Measurements from ENCODE around the gene METAP1. TPM values are rescaled to one million over a fixed set of nuclear protein-coding genes. Genes with fewer than 3 reads are reported as not detected.

METAP1 gene
- polyA plus RNA-seq, 1 experiment, result 74.0 TPM

DNA sequence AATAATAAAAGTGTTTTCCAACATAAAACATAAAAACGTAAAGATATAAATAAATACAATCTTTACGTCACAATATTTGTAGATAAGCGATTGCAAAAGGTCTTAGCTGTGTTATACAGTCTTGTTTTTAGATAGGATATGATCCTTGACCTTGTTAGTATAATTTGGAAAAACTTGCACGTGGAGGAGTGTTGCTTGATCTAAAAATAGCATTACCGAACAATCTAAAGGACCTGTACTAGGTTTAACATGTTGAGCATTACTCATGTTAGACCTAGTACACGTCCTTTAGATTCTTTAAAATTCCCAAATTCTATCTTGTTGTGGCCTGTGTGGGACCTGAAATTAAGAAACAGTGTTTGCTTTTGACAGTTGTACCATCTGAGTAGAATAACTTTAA is 1.6 kb downstream of the METAP1 start:
- CTCF ChIA-PET, result interaction anchor here (1.0 kb wide), 1 partner anchor 59 kb away, joined by 5 read pairs; no protein-coding TSS in a partner anchor
- no peak for DNase-seq (ENCODE audit: low read depth, low spot score)
- H3K27me3 ChIP-seq (ENCODE audit: control insufficient read depth, insufficient read depth, low read length), result no peaks in the 10 kb centered on the region
- no peak overlapping the region for H3K4me3 ChIP-seq (ENCODE audit: low read depth, low read length)
- H3K9me3 ChIP-seq (ENCODE audit: control insufficient read depth, insufficient read depth, low read length), result no peaks in the 10 kb centered on the region; the same call in 1 of the 2 replicates
- H3K27ac ChIP-seq (ENCODE audit: low read depth, low read length), result no peak overlapping the region
- TF ChIP-seq CTCF (IDR thresholded peaks at IDR 0.05; ENCODE audit: low read depth, low read length), result no peak
- POLR2A ChIA-PET, result no interaction called here

DNA sequence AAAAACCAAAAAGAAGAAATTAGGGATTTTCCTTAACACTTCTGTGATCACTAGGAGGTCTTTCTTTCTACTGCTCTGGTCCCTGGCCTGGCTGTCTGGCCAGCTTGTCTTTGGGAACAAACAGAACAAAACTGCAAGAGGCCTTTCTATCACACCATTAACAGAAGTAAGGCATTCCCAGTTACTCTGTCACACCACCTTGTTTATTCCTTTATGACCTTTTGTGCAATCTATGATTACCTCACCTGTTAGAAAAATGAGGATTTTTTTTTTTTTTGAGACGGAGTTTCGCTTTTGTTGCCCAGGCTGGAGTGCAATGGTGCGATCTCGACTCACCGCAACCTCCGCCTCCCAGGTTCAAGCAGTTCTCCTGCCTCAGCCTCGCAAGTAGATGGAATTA is 3.0 kb downstream of the METAP1 start:
- H3K4me3 ChIP-seq (ENCODE audit: low read depth, low read length), result no peak overlapping the region
- POLR2A ChIA-PET, result no interaction called here
- no peak for DNase-seq (ENCODE audit: low read depth, low spot score)
- no peaks in the 10 kb centered on the region for H3K27me3 ChIP-seq (ENCODE audit: control insufficient read depth, insufficient read depth, low read length)
- TF ChIP-seq CTCF (IDR thresholded peaks at IDR 0.05; ENCODE audit: low read depth, low read length), result no peak
- no peaks in the 10 kb centered on the region; the same call in 1 of the 2 replicates for H3K9me3 ChIP-seq (ENCODE audit: control insufficient read depth, insufficient read depth, low read length)
- CTCF ChIA-PET, result interaction anchor here (0.6 to 3.0 kb wide), 3 partner anchors 34 to 504 kb away, joined by 4 to 14 read pairs (median 6); no protein-coding TSS in a partner anchor
- no peak overlapping the region for H3K27ac ChIP-seq (ENCODE audit: low read depth, low read length)

DNA sequence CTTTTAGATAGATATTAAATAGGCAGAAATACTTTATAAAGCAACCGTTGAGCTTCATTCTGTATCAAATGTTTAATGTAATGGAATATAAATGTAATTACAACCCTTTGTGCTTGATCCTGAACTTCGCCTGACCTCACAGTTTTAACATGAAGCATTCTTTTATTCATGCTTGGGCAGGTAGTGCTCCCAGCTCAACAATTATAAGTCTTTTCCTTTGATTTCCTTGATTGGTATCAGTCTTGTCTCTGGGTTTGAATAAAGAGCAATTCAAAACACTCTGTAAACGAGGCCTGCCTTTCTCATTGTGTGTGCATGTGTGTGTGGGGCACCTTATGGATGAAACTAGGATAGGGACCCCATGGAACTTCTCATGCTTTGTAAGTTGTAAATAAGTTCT is 6.8 kb downstream of the METAP1 start:
- Histone ChIP-seq H3K27ac (ENCODE audit: low read depth, low read length) (no peak overlapping the region), H3K27me3 (ENCODE audit: control insufficient read depth, insufficient read depth, low read length) (no peaks in the 10 kb centered on the region), H3K4me3 (ENCODE audit: low read depth, low read length) (no peak overlapping the region), H3K9me3 (ENCODE audit: control insufficient read depth, insufficient read depth, low read length) (no peaks in the 10 kb centered on the region)
- CTCF ChIA-PET, result interaction anchor here (0.6 to 1.8 kb wide), 2 partner anchors 54 to 819 kb away, joined by 5 to 14 read pairs; no protein-coding TSS in a partner anchor
- no peak for TF ChIP-seq CTCF (IDR thresholded peaks at IDR 0.05; ENCODE audit: low read depth, low read length)
- no peak for DNase-seq (ENCODE audit: low read depth, low spot score)
- POLR2A ChIA-PET, result no interaction called here

GRCh38 chr4:99008051-99008450 is 12.5 kb downstream of the METAP1 start:
- no peak overlapping the region for H3K27ac ChIP-seq (ENCODE audit: low read depth, low read length)
- no peak for DNase-seq (ENCODE audit: low read depth, low spot score)
- no peaks in the 10 kb centered on the region for H3K9me3 ChIP-seq (ENCODE audit: control insufficient read depth, insufficient read depth, low read length)
- POLR2A ChIA-PET, result no interaction called here
- H3K27me3 ChIP-seq (ENCODE audit: control insufficient read depth, insufficient read depth, low read length), result no peaks in the 10 kb centered on the region
- TF ChIP-seq CTCF (IDR thresholded peaks at IDR 0.05; ENCODE audit: low read depth, low read length), result no peak
- CTCF ChIA-PET, result interaction anchor here (1.4 to 5.4 kb wide), 3 partner anchors 13 to 540 kb away, joined by 3 to 31 read pairs (median 4); partner anchors contain the start of gene METAP1
- no peak overlapping the region for H3K4me3 ChIP-seq (ENCODE audit: low read depth, low read length)

GRCh38 chr4:99011910-99012309 is 16.4 kb downstream of the METAP1 start:
- TF ChIP-seq CTCF (IDR thresholded peaks at IDR 0.05; ENCODE audit: low read depth, low read length), result no peak
- ChIA-PET CTCF (interaction anchor here (3.2 kb wide), 1 partner anchor 17 kb away, joined by 17 read pairs; the partner anchor contains the start of gene METAP1), POLR2A (no interaction called here)
- H3K4me3 ChIP-seq (ENCODE audit: low read depth, low read length), result no peak overlapping the region
- no peak for DNase-seq (ENCODE audit: low read depth, low spot score)
- no peaks in the 10 kb centered on the region for H3K27me3 ChIP-seq (ENCODE audit: control insufficient read depth, insufficient read depth, low read length)
- no peak overlapping the region for H3K27ac ChIP-seq (ENCODE audit: low read depth, low read length)
- no peaks in the 10 kb centered on the region for H3K9me3 ChIP-seq (ENCODE audit: control insufficient read depth, insufficient read depth, low read length)

Measured in AG04450 (cell line).